ENCODE data around the gene MAGEA4. TPM values are rescaled to one million over a fixed set of nuclear protein-coding genes. Genes with fewer than 3 reads are reported as not detected.

The MAGEA4 gene
- total RNA-seq, 2 experiments from 2014 or later = not detected

DNA sequence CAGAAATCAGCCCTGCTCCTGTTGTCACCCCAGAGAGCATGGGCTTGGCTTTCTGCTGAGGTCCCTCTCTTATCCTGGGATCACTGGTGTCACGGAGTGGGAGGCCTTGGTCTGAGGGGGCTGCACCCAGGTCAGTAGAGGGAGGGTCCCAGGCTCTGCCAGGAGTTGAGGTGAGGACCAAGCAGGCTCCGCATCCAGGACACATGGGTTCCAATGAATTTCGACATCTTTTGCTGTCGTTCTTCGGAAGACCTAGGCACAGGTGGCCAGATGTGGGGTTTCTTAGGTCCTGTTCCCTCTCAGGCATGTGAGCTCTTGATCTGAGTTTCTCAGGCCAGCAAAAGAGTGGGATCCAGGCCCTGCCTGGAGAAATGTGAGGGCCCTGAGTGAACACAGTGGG lies 10.0 kb downstream of the MAGEA4 start:
- POLR2A ChIA-PET = no interaction called here
- Mint-ChIP-seq H3K27me3 (no peaks in the 10 kb centered on the region), H3K36me3 (ENCODE audit: low read depth) (no peaks in the 10 kb centered on the region), H3K4me1 (ENCODE audit: low read depth) (no peaks in the 10 kb centered on the region), H3K9me3 (no peaks in the 10 kb centered on the region), H3K27ac (no peak overlapping the region), H3K4me3 (no peak overlapping the region)
- DNase-seq = no peak
- intact Hi-C loops (cut with micrococcal nuclease) = no loop called here
- CTCF ChIA-PET = no interaction called here
- TF ChIP-seq, protein P1, sequence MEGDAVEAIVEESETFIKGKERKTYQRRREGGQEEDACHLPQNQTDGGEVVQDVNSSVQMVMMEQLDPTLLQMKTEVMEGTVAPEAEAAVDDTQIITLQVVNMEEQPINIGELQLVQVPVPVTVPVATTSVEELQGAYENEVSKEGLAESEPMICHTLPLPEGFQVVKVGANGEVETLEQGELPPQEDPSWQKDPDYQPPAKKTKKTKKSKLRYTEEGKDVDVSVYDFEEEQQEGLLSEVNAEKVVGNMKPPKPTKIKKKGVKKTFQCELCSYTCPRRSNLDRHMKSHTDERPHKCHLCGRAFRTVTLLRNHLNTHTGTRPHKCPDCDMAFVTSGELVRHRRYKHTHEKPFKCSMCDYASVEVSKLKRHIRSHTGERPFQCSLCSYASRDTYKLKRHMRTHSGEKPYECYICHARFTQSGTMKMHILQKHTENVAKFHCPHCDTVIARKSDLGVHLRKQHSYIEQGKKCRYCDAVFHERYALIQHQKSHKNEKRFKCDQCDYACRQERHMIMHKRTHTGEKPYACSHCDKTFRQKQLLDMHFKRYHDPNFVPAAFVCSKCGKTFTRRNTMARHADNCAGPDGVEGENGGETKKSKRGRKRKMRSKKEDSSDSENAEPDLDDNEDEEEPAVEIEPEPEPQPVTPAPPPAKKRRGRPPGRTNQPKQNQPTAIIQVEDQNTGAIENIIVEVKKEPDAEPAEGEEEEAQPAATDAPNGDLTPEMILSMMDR (IDR thresholded peaks at IDR 0.05) = no peak
- ATAC-seq = no peak

GRCh38 chrX:151923648-151924047 lies 11.0 kb downstream of the MAGEA4 start:
- CTCF ChIA-PET = no interaction called here
- intact Hi-C loops (cut with micrococcal nuclease) = no loop called here
- POLR2A ChIA-PET = no interaction called here
- Mint-ChIP-seq H3K9me3 (no peaks in the 10 kb centered on the region), H3K27me3 (no peaks in the 10 kb centered on the region), H3K4me3 (no peak overlapping the region), H3K4me1 (ENCODE audit: low read depth) (no peaks in the 10 kb centered on the region), H3K27ac (no peak overlapping the region), H3K36me3 (ENCODE audit: low read depth) (no peaks in the 10 kb centered on the region)
- ATAC-seq = no peak
- TF ChIP-seq, protein P1 (IDR thresholded peaks at IDR 0.05) = no peak
- no peak for DNase-seq

GRCh38 chrX:151929126-151929525 lies 16.4 kb downstream of the MAGEA4 start:
- POLR2A ChIA-PET = no interaction called here
- TF ChIP-seq, protein P1 (IDR thresholded peaks at IDR 0.05) = no peak
- intact Hi-C loops (cut with micrococcal nuclease) = no loop called here
- CTCF ChIA-PET = no interaction called here
- no peak for DNase-seq
- Mint-ChIP-seq H3K4me1 (ENCODE audit: low read depth) (no peaks in the 10 kb centered on the region), H3K36me3 (ENCODE audit: low read depth) (no peaks in the 10 kb centered on the region), H3K4me3 (no peak overlapping the region), H3K9me3 (no peaks in the 10 kb centered on the region), H3K27me3 (no peaks in the 10 kb centered on the region), H3K27ac (no peak overlapping the region)
- no peak for ATAC-seq

DNA sequence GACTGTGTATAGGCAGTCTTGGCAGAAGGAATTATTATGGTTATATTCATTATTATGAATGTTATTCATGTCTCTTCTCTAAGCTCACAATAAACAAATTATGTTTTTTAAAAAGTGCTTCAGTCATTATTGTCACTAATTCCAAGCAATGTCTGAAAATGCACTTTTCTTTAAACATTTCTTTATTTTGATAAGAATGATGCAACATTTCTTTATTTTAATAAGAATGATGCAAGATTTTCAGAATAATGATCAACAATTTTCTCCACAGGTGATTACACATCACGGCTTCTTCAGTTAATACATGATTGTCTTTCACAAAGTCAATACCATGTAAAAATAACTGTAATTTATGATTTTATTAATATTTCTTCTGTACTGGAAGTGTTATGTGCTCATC lies 22.7 kb downstream of the MAGEA4 start:
- ATAC-seq = no peak
- ChIA-PET CTCF (no interaction called here), POLR2A (no interaction called here)
- Mint-ChIP-seq H3K27ac (no peak overlapping the region), H3K36me3 (ENCODE audit: low read depth) (no peaks in the 10 kb centered on the region), H3K9me3 (no peaks in the 10 kb centered on the region), H3K27me3 (no peaks in the 10 kb centered on the region), H3K4me3 (no peak overlapping the region), H3K4me1 (ENCODE audit: low read depth) (no peaks in the 10 kb centered on the region)
- no peak for DNase-seq
- intact Hi-C loops (cut with micrococcal nuclease) = no loop called here
- TF ChIP-seq, protein P1 (IDR thresholded peaks at IDR 0.05) = no peak

DNA sequence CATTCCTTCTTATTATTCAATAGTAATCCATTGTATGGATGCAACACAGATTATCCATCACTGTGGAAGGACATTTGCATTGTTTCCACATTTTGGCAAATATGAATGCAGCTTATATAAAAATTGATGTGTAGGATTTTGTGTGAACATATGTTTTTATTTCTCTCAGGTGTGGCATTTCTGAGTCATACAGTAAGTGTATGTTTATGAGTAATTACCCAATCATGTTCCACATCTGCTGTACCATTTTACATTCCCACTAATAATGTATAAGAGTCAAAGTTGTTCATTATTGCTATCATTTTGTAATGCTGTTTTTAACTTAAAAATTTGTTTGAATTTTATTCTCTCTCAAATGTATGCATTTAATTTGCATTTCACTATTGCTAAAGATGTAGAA lies 25.5 kb downstream of the MAGEA4 start:
- ChIA-PET CTCF (no interaction called here), POLR2A (no interaction called here)
- Mint-ChIP-seq H3K9me3 (no peaks in the 10 kb centered on the region), H3K27ac (no peak overlapping the region), H3K27me3 (no peaks in the 10 kb centered on the region), H3K4me1 (ENCODE audit: low read depth) (no peaks in the 10 kb centered on the region), H3K4me3 (no peak overlapping the region), H3K36me3 (ENCODE audit: low read depth) (no peaks in the 10 kb centered on the region)
- TF ChIP-seq, protein P1 (IDR thresholded peaks at IDR 0.05) = no peak
- DNase-seq = no peak
- ATAC-seq = no peak
- intact Hi-C loops (cut with micrococcal nuclease) = no loop called here
